Parathyroid adenoma (tissue), 2 donors: ENCODE measurements around the gene MAP1B.
"Not testable (repeated sequence)": the region's sequence is repeated elsewhere in the genome, so short reads cannot be mapped to it uniquely, and the experiment has no call there.

ENCODE experiments used
- H2AFZ ChIP-seq: fragments of 300-600 bp; sonication (generic); one replicate; pipeline ENCODE4 v1.7.0; 2017; ENCODE audit warnings: antibody characterized with exemption, mild to moderate bottlenecking
- H3K27ac ChIP-seq: fragments of 300-600 bp; sonication (generic); one replicate; pipeline ENCODE4 v1.7.0; 2017
- H3K27me3 ChIP-seq: fragments of 300-600 bp; sonication (generic); one replicate; pipeline ENCODE4 v1.7.0; 2017; ENCODE audit warnings: low read length; ENCODE audit not compliant: control insufficient read depth, insufficient read depth
- H3K36me3 ChIP-seq: fragments of 300-600 bp; sonication (generic); one replicate; pipeline ENCODE4 v1.7.0; 2017; ENCODE audit warnings: low read length; ENCODE audit not compliant: control insufficient read depth, insufficient read depth
- H3K4me1 ChIP-seq: fragments of 300-600 bp; sonication (generic); one replicate; pipeline ENCODE4 v1.7.0; 2017; ENCODE audit warnings: control low read depth
- H3K4me2 ChIP-seq: fragments of 300-600 bp; sonication (generic); one replicate; pipeline ENCODE4 v1.7.0; 2017; ENCODE audit warnings: low read length
- H3K4me3 ChIP-seq: fragments of 300-600 bp; sonication (generic); one replicate; pipeline ENCODE4 v1.7.0; 2017; ENCODE audit warnings: low read depth, low read length
- H3K79me2 ChIP-seq: fragments of 300-600 bp; sonication (generic); one replicate; pipeline ENCODE4 v1.7.0; 2017; ENCODE audit warnings: control low read depth
- H3K9ac ChIP-seq: fragments of 300-600 bp; sonication (generic); one replicate; pipeline ENCODE4 v1.7.0; 2017; ENCODE audit warnings: mild to moderate bottlenecking
- H3K9me3 ChIP-seq: fragments of 300-600 bp; sonication (generic); one replicate; pipeline ENCODE4 v1.7.0; 2017; ENCODE audit warnings: low read length; ENCODE audit not compliant: control insufficient read depth
- CTCF ChIP-seq: fragments of 300-600 bp; sonication (generic); IDR thresholded peaks from one replicate; pipeline ENCODE4 v1.7.0; 2017; ENCODE audit warnings: antibody characterized with exemption, mild to moderate bottlenecking
- donor health status: primary hyperparathyroidism.

MAP1B gene

GRCh38 chr5:72082048-72082447 is 25.2 kb upstream of the MAP1B start:
- no peak overlapping the region for H3K27ac ChIP-seq
- no peak overlapping the region for H3K4me3 ChIP-seq
- TF ChIP-seq CTCF, result no peak
- no peak overlapping the region for H2AFZ ChIP-seq
- H3K9ac ChIP-seq, result no peak overlapping the region
- H3K4me2 ChIP-seq, result no peak overlapping the region
- H3K27me3 ChIP-seq, result no peaks in the 10 kb centered on the region
- no peaks in the 10 kb centered on the region for H3K79me2 ChIP-seq
- no peaks in the 10 kb centered on the region for H3K36me3 ChIP-seq
- H3K4me1 ChIP-seq, result no peaks in the 10 kb centered on the region
- H3K9me3 ChIP-seq, result no peaks in the 10 kb centered on the region

DNA sequence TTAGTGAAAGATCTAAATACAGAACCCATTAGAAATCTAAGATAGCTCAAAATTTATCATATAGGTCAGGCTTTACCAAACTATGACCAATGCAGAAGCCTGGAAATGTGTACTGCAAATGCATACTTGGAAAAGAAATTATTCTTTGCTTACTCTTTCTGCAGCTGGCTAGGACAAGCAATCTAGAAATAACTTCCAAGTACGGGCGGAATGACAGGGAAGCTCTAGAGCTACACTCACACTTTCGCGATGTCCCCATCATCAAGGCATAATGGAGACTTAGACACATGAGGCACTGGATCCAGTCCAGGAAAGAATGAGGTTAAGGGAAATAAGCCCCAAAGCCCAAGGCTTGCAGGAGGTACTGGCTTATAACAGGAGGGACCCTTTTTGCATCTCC is 22.4 kb upstream of the MAP1B start:
- Histone ChIP-seq H3K9ac (no peak overlapping the region), H3K36me3 (no peaks in the 10 kb centered on the region), H3K4me3 (no peak overlapping the region), H2AFZ (no peak overlapping the region), H3K79me2 (no peaks in the 10 kb centered on the region), H3K4me2 (no peak overlapping the region), H3K27me3 (no peaks in the 10 kb centered on the region), H3K4me1 (no peaks in the 10 kb centered on the region), H3K9me3 (no peaks in the 10 kb centered on the region), H3K27ac (no peak overlapping the region)
- TF ChIP-seq CTCF, result no peak

GRCh38 chr5:72085319-72085718 is 22.0 kb upstream of the MAP1B start:
- no peak overlapping the region for H3K9ac ChIP-seq
- H3K27ac ChIP-seq, result no peak overlapping the region
- no peaks in the 10 kb centered on the region for H3K4me1 ChIP-seq
- TF ChIP-seq CTCF, result no peak
- H3K79me2 ChIP-seq, result no peaks in the 10 kb centered on the region
- H3K36me3 ChIP-seq, result no peaks in the 10 kb centered on the region
- no peak overlapping the region for H3K4me2 ChIP-seq
- no peaks in the 10 kb centered on the region for H3K9me3 ChIP-seq
- no peaks in the 10 kb centered on the region for H3K27me3 ChIP-seq
- H2AFZ ChIP-seq, result no peak overlapping the region
- no peak overlapping the region for H3K4me3 ChIP-seq

DNA sequence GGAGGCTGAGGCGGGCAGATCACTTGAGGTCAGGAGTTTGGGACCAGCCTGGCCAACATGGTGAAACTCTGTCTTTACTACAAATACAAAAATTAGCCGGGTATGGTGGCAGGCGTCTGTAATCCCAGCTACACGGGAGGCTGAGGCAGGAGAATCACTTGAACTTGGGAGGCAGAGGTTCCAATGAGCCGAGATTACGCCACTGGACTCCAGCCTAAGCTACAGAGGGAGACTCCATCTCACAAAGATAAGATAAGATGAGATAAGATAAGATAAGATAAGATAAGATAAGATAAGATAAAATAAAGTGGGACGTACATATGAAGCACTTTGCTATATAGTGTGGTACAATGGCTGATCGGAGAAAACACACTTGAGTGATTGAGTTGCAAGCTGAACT is 17.6 kb upstream of the MAP1B start:
- H2AFZ ChIP-seq, H3K4me1 ChIP-seq, H3K9ac ChIP-seq, H3K36me3 ChIP-seq, H3K9me3 ChIP-seq, H3K4me2 ChIP-seq, H3K27me3 ChIP-seq, H3K4me3 ChIP-seq, H3K27ac ChIP-seq, H3K79me2 ChIP-seq: not testable (repeated sequence)

DNA sequence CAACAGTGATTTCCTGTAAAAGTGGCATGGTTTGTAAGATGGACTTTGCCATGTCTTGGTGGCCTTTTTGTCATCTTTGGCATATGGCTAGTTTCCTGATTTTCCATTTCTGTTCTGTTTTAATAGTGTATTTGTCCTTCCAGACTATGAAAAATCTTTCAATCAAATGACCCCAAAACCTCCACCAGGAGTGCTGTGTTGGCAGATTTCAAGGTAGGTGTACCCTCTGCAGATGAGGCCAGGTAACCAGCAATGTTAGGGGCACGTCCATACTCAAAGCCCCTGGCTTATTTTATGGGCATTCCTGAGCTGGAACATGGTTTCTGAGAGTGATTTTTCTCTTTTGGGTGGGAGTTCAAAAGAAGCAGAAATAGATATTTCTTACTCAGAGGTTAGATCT is 15.2 kb upstream of the MAP1B start:
- no peak overlapping the region for H3K4me2 ChIP-seq
- no peaks in the 10 kb centered on the region for H3K4me1 ChIP-seq
- H3K9ac ChIP-seq, result no peak overlapping the region
- H2AFZ ChIP-seq, result no peak overlapping the region
- no peaks in the 10 kb centered on the region for H3K27me3 ChIP-seq
- no peaks in the 10 kb centered on the region for H3K9me3 ChIP-seq
- no peaks in the 10 kb centered on the region for H3K79me2 ChIP-seq
- TF ChIP-seq CTCF, result no peak
- H3K27ac ChIP-seq, result no peak overlapping the region
- H3K4me3 ChIP-seq, result no peak overlapping the region
- no peaks in the 10 kb centered on the region for H3K36me3 ChIP-seq
